A204.1 (cell line): ENCODE results near the gene KCNN3.
"Not testable (repeated sequence)": the region's sequence is repeated elsewhere in the genome, so short reads cannot be mapped to it uniquely, and the experiment has no call there.

Experiments used
- FAIRE-seq: peaks from 2 replicates; lab custom pipeline; 2012; peaks lifted over from hg19 to GRCh38; lab: Jason Lieb, UNC

KCNN3 gene

DNA sequence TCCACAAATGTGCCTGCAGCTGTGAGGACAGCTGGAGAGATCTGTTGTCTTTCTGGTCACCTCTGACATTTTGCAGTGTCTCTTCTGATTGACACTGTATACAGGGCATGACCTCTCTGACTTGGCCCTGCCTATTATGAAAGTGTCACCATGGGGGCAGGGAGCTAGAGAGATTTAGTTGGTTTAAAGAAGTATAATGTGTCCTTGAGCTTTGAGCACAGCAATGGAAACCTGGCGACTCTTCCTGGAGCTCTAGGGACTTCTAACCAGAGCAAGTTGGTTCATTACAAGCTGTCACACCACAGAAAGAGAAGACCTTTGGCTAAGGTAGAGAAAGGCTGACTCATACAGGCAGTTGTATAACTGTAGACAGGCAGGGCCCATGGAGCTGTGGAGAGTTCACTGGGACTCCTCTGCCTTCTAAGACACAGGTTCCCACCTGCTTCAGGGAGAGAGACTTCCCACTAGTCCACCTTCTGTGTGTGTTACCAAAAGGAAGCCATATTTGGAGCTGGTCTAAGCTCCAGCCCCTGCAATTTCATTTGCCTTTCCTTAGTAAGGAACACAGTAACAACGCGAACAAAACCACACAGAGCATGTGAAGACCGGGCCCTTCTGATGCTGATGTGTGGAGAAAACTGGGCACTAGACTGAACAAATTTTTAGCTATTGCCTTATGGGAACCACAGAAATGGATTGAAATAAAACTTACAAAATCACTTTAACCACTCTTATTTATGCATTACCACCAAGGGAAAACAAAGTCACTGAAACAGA, 171.6 kb downstream of the KCNN3 start:
- FAIRE-seq = no peak

DNA sequence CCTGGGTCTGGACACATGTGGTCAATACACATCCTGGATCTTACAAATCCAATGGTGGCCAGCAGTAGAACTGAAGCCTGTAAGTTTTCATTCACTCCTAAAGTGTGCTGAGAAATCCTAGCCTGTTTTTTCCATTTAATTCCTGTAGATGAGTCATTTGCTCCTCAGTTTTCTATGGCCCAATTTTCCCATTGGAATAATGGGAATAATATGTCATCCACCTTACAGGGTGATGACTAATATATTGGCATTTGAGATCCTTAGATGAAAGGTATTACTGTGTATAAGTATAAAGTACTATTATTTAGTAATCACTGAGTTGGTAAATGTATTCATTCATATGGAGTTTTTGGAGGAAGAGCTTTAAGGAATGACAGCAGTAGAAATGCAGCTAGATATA, 172.4 kb downstream of the KCNN3 start:
- no peak for FAIRE-seq

DNA sequence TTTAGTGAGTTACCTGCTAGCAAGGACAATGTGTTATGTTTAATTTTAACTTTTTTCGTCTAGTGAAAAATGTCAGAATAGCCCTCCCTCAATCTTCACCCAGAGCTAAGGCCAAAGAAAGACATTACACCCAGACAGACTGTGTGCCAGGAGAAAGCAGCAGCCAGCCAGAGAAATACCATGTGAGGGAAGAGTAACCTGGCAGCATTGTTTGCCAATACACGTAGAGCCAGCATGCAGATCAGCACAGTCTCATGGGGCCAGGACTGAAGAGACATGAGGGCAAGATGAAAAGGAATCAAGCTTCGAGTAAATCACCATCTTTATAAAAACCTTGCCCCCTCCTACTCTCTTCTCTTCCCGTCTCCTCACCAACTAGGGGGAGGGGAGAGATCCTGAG, 173.6 kb downstream of the KCNN3 start:
- no peak for FAIRE-seq

DNA sequence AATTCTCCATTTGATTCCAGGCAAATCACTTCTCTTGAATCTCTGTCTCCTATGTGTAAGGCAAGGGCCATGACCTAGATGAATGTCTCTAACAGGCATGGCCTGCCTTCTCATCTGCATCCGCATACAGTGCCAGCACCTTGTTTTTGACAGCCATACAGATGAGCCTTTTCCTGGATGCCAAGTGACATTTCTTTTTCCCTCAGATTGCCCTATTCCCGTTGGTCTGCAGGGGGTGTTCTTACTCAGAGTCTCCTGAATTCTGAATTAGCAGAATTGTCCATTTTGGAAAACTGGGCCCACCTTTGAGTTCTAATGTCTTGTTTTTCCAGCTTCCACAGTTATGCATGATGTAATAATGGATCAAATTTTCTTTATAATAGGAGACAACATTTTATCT, 174.1 kb downstream of the KCNN3 start:
- FAIRE-seq = no peak

DNA sequence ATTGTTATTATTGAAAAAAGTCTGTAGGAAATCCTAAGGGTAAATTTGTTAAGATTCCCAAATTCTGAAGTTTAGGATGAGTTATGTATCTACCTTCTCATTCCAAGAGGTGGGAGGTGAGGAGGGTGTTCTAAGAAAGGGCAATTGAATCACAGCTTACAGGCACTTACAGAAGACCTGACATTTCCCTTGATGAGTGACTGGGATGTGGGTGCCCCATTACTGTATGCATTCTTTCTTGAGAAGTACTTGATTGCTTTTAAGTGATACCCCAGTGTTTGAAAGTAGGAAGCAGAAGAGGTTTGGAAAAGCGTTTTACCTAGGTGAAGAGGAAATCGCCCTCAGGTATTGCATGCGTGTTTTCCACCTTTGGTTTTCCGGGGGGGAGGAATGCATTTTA, 175.1 kb downstream of the KCNN3 start:
- FAIRE-seq = no peak

DNA sequence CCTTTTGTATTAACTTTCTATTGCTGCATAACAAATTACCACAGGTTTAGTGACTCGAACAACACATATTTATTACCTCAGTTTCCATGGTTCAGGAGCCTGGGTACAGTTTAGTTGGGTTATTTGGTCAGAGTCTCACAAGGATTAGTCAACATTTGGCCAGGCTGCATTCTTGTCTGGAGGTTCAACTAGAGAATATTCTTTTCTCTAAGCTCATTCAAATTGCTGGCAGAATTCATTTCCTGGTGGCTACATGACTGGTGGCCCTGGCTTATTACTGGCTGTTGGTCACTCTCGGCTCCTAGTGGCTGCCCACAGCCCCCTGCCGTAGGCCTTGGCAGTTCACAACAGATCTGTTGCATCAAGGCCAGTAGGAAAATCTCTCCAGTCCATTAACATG, 181.0 kb downstream of the KCNN3 start:
- no peak for FAIRE-seq

DNA sequence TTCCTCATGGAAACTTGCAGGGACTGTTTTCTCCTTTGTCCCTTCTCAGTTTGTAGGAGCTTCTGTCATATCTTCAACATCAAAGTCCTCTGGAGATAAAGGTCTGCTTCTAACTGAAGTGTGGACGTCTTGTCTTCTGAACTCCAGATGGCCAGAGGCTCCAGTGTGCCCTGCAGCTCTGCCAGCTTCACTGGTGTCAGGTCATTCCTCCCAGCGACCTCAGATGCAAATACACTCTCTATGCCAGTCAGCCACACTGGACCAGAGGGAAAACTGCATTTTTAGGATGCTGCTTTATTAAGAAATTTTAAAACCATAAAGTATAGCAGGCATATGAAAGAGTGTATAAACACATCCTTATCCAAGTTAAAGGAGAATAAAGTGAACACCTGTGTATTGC, 183.6 kb downstream of the KCNN3 start:
- FAIRE-seq = no peak

DNA sequence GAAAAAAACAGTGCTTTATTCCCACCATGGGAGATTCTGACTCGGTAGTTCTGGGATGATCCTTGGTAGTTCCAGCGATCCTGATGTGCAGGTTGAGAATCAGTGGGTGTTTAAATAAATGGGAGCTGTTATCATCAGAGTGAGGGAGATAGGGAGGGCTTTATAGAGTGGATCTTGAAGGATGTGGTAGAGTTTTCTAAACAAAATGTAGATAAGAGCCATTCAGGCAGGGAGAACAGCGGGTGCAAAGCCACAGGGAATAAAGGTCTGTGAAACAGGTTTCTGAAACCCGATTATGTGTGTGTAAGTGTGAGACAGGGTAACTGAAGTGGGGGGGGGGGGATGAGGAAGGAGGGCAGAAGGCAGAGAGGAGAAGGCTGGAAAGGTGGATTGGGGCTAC, 186.3 kb downstream of the KCNN3 start:
- no peak for FAIRE-seq

DNA sequence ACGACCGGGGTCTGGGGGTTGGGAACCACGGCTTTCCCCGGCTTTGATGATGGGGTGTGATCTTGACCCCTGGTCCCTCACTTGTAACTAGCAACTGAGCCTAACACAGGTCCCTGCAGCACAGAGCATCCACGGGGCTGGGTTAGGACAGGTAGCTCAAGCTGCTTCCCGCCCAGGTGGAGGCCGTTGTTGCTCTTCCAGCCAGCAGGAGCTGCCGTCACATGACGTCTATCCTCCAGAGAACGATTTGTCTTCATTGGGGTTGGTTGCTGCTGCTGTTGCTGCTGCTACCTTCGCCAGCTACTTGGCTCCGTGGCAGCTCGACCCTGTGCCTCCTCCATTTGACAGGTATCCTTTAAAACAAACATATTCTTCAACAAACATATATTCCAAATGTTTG, 187.8 kb downstream of the KCNN3 start:
- no peak for FAIRE-seq

DNA sequence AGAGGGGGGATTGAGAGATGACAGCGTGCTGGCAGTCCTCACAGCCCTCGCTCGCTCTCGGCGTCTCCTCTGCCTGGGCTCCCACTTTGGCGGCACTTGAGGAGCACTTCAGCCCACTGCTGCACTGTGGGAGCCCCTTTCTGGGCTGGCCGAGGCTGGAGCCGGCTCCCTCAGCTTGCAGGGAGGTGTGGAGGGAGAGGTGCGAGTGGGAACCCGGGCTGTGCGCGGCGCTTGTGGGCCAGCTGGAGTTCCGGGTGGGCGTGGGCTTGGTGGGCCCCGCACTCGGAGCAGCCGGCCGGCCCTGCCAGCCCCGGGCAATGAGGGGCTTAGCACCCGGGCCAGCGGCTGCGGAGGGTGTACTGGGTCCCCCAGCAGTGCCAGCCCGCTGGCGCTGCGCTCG, 192.2 kb downstream of the KCNN3 start:
- FAIRE-seq = not testable (repeated sequence)

DNA sequence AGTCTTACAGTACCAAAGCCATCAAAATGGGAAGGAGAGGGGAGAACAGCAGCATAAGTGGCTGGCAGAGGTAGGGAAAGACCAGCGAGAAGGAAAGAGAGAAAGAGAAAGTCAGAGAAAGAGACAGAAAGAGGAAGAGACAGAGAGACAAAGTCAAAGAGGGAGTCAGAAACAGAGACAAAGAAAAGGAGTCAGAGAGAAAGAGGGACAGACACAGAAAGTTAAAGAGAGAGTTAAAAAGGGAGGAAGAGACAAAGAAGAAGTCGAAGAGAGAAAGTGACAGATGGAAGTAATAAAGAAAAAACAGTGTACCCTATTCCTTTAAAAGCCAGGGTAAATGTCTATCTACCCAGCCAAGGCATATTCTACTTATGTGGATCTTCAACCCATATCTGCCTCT, 193.2 kb downstream of the KCNN3 start:
- FAIRE-seq = not testable (repeated sequence)

DNA sequence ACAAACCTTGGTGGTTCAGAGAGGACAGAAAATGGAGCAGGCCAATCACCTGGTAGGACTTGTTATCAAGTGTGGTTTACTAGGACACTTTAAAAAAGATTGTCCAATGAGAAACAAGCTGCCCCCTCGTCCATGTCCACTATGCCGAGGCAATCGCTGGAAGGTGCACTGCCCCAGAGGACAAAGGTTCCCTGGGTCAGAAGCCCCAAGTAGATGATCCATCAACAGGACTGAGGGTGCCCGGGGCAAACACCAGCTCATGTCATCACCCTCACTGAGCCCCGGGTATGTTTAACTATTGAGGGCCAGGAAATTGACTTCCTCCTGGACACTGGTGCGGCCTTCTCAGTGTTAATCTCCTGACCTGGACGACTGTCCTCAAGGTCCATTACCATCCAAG, 195.6 kb downstream of the KCNN3 start:
- not testable (repeated sequence) for FAIRE-seq

DNA sequence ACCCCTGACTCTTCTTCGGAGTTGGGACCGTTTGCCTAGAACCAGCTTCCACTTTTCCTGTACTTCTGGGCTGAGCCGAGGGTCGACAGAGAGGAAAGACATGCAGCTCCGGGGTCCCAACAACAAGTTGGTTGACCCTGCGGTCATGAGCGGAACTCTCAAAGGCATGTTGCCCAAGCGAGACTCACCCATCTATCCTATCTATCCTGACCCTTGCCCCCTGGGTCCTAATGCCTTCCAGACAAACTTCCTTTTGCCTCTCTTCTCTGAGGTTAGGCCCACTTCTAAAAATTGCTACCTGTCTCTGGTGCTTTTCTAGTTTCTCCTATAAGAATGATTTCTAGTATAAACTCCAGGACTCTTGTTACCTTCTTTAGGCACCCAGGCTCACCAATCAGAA, 197.8 kb downstream of the KCNN3 start:
- FAIRE-seq = not testable (repeated sequence)

DNA sequence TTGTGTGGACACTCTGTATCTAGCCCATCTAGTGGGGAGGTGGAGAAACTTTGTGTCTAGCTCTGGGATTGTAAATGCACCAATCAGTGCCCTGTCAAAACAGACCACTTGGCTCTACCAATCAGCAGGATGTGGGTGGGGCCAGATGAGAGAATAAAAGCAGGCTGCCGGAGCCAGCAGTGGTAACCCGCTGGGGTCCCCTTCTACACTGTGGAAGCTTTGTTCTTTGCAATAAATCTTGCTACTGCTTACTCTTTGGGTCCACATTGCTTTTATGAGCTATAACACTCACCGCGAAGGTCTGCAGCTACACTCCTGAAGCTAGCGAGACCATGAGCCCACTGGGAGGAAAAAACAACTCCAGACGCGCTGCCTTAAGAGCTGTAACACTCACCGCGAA, 198.7 kb downstream of the KCNN3 start:
- FAIRE-seq = not testable (repeated sequence)

DNA sequence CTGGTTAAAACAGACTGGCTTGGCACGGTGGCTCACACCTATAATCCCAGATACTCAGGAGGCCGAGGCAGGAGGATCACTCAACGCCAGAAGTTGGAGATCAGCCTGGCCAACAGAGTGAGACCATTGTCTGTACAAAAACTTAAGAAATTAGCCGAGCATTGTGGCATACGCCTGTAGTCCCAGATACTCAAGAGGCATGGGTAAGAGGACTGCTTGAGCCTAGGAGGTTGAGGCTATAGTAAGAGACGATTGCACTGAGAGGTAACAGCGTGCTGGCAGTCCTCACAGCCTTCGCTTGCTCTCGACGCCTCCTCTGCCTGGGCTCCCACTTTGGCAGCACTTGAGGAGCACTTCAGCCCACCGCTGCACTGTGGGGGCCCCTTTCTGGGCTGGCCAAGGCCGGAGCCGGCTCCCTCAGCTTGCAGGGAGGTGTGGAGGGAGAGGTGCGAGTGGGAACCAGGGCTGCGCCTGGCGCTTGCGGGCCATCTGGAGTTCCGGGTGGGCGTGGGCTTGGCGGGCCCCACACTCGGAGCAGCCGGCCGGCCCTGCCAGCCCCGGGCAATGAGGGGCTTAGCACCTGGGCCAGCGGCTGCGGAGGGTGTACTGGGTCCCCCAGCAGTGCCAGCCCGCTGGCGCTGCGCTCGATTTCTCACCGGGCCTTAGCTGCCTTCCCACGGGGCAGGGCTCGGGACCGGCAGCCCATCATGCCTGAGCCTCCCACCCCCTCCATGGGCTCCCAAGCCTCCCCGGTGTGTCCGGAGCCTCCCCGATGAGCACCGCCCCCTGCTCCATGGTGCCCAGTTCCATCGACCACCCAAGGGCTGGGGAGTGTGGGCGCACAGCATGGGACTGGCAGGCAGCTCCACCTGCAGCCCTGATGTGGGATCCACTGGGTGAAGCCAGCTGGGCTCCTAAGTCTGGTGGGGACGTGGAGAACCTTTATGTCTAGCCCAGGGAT, 199.5 kb downstream of the KCNN3 start:
- not testable (repeated sequence) for FAIRE-seq

DNA sequence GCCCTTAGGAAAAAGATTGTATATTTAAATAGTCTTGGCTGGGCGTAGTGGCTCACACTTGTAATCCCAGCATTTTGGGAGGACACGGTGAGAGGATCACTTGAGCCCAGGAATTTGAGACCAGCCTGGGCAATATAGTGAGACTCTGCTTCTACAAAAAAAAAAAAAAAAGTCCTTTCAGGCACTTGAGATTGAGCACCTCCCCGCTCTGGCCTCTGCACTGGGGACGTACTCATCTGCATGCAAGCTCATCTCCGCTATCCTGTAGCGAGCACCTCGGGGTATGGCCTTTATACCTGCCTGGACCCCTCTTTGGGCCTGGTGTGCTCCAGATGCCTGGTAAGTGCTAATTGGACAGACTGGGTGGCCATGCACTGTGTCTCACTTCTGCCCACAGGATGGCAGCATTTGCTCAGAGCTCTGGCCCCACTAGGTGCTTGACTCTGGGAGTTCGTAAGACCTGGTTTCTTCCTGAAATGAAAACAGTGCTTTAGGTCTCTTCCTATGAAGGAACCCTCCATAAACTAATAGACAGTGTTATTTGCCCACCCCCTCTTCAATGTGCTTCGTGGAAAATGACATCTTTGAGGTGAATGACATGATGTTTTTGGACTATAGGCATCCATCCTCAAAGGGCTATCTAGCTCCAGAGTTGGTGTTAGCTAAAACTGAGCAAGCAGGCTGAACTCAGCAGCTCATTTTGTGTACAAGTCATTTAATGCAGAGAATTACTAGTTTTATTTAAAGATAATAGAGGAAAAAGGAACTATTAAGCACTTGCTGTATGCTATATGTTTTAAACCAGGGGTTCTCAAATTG, 200.4 kb downstream of the KCNN3 start:
- FAIRE-seq = no peak

DNA sequence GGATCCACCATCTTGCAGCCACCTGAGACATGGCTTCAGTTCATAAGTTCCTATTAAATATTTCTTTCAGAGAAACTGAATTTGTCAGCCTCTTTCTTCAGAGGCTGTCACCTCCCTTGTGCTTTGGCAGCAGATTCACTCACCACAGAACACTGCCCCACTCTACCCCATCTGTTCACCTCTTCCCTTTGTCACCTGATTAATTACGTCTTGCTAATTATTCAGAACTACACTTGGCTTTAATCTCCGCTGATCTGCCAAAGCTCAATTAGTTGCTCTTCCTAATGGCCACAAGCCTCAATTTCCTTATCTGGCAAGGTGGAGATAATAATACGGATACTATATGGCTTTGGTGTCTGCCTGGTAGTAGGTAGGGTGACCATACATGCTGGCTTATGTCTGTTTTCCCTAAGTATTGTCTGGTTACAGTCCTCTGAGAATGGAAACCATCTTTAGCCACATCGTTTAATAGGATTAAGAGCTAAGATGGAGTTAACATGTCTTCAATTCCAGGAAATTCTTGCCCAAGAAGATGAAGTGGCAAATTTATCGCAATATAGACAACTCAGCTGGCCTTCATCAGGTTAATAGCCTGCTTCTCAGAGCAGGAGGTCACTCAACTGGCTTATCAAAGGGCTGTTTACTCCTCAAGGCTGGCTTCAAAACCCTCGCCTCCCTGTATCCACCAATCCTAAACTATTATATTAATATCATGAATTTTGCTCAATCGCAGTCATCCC, 203.9 kb downstream of the KCNN3 start:
- FAIRE-seq = no peak

DNA sequence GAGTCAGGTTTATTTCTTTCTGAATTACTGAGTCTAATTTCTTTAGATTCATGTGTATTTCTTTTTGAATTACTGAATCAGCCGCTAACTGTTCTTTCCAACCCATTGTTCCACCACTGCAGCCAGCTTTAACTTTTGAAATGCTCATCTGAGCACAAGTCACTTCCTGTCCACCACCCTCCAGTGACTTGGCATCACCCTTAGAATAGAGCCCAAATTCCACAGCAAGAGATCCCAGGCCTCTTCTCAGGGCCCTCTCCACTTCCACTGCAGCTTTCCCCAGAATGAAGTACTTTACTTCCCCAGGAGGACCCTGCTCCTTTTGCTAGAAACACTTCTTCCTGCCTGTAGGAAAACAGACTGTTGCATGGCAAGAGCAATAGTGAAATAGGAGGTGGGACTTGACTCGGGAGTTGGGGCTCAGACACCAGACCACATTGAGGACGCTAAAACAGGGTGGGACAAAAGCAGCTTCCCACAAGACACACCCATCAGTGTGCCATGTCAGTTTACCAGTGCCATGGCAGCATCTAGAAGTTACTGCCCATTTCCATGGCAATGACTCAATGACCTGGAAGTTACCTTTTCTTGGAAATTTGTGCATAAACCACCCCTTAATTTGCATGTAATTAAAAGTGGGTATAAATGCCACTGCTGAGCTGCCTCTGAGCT, 205.6 kb downstream of the KCNN3 start:
- FAIRE-seq = no peak

DNA sequence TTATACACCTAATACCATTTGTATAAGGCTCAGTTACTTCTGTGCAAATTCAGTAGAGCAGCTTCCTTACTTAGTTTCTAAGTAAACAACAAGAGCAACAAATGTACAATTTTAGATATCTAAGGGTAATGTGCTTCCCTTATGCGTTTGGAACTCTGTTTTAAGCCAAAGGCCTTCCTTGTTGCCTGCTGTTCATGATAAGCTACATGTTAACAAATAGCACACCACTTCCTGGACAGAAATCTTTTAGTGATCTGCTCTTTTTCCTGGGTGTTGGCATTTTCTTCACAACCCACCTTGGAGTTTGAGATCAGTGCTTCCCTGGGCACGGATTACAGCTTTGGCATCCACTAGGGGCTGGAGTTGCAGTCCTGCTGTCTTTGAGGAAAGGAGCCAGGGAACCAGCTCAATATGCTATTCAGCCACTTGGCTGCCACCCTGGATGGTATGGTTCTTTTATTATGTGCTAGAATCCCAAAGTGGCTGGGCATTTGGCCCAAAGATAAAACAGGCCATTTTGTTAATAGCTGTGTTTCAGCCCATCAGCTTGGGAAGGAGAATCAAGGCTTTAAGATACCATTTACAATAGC, 206.5 kb downstream of the KCNN3 start:
- FAIRE-seq = no peak

DNA sequence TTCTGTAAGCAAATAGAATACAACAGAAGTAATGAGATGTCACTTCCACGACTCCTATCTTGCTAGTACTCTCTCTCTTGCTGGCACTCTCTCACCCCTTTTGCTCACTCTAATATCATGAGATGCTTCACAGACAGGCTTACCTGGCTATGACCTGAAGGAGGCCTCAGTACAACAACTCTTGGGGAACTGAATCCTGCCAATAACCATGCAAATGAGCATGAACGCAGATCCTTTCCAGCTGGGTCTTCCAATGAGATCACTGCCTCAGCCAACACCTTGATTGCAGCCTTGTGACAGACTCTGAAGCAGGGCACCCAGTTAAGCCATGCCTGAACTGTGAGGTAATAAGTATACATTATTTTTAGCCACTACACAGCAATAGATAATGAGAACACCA, 209.0 kb downstream of the KCNN3 start:
- no peak for FAIRE-seq
